ENCODE measurements around the gene TMEM259. TPM values are rescaled to one million over a fixed set of nuclear protein-coding genes. Genes with fewer than 3 reads are reported as not detected.

Gene TMEM259
- total RNA-seq, 4 donors from 2014 or later, result 47.4 to 164 (median 56.9) TPM

DNA sequence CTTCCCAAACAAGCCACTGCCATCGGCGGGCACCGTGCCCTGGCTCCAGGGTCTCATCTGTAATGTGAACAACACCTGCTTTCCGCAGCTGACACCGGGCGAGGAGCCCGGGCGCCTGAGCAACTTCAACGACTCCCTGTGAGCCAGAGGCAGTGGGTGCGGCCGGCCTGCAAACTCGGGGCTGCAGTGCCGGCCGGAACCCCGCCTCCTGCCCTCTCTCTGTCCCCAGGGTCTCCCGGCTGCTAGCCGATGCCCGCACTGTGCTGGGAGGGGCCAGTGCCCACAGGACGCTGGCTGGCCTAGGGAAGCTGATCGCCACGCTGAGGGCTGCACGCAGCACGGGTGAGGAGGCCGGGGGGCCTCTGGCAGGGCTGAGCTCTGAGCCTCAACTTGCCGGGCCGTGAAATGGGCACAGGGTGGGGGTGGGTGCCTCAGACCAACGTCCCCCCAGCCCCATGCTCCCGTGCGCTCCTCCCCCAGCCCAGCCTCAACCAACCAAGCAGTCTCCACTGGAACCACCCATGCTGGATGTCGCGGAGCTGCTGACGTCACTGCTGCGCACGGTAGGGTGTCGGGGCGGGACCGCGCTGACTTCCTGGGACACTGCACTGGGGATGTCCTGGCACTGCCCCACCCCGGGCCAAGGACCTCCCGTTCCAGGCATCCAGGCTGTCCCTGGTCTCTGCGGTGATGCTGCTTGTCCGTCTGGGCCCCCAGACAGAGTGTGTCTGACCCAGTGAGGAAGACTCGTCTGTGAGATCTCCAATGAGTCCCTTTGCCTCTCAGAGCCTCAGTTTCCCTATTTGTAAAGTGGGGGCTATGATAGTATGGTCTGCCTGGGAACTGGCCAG lies 21.1 kb upstream of the TMEM259 start:
- H3K27ac ChIP-seq, result no peak overlapping the region
- H3K9me3 ChIP-seq, result no peaks in the 10 kb centered on the region
- no peak overlapping the region for H3K4me3 ChIP-seq
- no peaks in the 10 kb centered on the region for H3K36me3 ChIP-seq
- H3K4me1 ChIP-seq, result peaks cover 0 to 19% of the 10 kb centered on the region in 2 donors
- no peak for TF ChIP-seq POLR2A (IDR thresholded peaks at IDR 0.05)
- H3K27me3 ChIP-seq, result peaks cover 12 to 15% of the 10 kb centered on the region in 2 donors
- intact Hi-C loops (cut with DNase I; ENCODE audit: low total_unique reads), result no loop called here
- DNase-seq, result no peak

GRCh38 chr19:1041272-1041834 lies 20.4 kb upstream of the TMEM259 start:
- Histone ChIP-seq H3K4me3 (no peak overlapping the region), H3K4me1 (peaks cover 0 to 19% of the 10 kb centered on the region in 2 donors), H3K27me3 (peaks cover 12 to 15% of the 10 kb centered on the region in 2 donors), H3K27ac (no peak overlapping the region), H3K36me3 (no peaks in the 10 kb centered on the region), H3K9me3 (no peaks in the 10 kb centered on the region)
- no peak for TF ChIP-seq POLR2A (IDR thresholded peaks at IDR 0.05)
- no peak for TF ChIP-seq CTCF (IDR thresholded peaks at IDR 0.05)
- intact Hi-C loops (cut with DNase I; ENCODE audit: low total_unique reads), result no loop called here
- DNase-seq, result no peak

DNA sequence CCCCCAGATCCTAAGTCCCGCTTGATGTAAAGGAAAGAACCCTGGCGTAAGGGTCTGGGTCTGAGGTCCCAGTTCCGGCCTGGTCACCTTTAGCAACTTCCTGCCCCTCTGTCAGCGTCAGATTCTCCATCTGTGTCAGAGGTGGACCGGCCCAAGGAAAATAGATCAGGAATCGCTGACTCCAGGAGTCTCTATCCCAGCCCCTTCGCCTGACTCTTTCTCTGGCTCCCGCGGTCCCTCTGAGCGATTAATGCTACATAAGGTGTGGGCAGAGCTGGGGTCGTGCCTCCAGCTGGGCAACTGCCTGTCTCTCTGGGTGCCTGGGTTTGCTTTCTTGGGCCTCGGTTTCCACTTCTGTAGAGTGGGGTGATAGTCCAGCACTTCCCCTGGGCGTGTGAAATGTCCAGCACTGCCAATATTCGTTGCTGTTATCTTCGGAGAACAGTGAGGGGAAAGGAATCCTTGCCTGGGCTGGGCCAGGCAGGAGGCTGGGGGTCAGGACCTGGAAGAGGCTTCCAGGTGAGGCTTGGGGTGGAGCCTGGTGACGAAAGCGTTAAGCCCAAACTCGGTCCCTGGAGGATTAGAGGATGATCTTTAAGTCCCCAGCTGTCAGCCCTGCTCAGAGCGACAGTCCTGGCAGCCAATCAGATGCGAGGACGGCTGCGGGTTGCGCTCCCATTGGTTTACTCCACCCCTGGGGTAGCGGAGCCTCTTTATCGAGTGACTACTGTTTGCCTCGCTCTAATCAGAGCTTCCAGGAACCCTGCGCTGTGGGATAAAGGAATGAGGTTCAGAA lies 19.8 kb upstream of the TMEM259 start:
- peaks cover 0 to 19% of the 10 kb centered on the region in 2 donors for H3K4me1 ChIP-seq
- H3K36me3 ChIP-seq, result no peaks in the 10 kb centered on the region
- H3K4me3 ChIP-seq, result peak overlapping the region; percentile 27 to 36
- no peak for TF ChIP-seq CTCF (IDR thresholded peaks at IDR 0.05)
- TF ChIP-seq POLR2A (IDR thresholded peaks at IDR 0.05), result no peak
- no peaks in the 10 kb centered on the region for H3K9me3 ChIP-seq
- no peak overlapping the region for H3K27ac ChIP-seq
- intact Hi-C loops (cut with DNase I; ENCODE audit: low total_unique reads), result no loop called here
- DNase-seq, result peak; percentile 74 to 76
- peaks cover 12 to 15% of the 10 kb centered on the region in 2 donors for H3K27me3 ChIP-seq

DNA sequence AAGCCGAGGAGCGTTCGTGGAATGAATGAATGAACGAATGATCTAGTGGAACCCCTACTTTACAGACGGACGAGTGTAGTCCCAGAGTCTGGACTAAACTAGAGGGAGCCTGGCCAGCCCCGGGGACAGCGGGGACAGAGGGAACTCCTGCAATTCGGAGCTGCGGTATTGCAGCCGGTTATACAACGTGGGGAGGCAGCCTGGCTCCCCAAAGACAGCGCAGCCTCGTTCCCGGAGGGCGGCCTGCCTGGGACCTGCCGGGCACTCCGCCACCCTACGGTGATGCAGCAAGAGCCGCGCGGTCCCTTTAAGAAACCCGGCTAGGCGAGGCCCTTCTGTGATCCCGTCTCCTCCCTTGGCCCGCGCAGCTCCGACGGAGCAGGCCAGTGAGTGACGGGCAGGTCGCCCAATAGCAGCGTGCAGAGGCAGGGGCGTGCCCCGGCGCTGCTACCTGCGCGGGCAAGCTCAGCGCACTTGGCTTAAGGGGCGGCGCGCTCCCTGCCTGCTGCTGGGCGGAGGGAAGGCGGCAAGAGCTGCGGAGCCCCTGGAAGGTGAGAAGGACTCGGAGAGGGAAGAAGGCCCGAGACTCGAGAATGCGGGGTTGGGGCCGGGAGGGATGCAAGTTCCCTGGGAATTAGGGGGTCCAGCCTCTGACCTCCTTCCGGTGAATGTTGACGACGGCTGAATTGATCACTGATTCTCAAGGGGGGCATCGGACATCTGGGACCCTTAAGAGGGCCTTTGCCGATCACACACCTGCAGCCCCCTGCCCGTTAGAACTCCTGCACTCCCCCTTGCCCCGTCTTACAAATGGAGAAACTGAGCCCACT lies 18.9 kb upstream of the TMEM259 start, which contains the start of gene ABCA7:
ABCA7 (plus strand) TSS at position 462 of the 830 bp plus-strand sequence. CDS start 1,255 bp downstream, outside the sequence.
- peak; percentile 96 to 97 for DNase-seq
- Histone ChIP-seq H3K27ac (no peak within 1 kb of the TSS), H3K36me3 (no peaks in the 10 kb centered on the region), H3K9me3 (no peaks in the 10 kb centered on the region), H3K27me3 (peaks cover 12 to 15% of the 10 kb centered on the region in 2 donors), H3K4me3 (peak within 1 kb of the TSS; percentile 27 to 36), H3K4me1 (peaks cover 0 to 19% of the 10 kb centered on the region in 2 donors)
- intact Hi-C loops (cut with DNase I; ENCODE audit: low total_unique reads), result loop anchor here (10.0 kb wide), 1 partner anchor 45 kb away; no protein-coding TSS in a partner anchor
- TF ChIP-seq POLR2A (IDR thresholded peaks at IDR 0.05), result peak; percentile 29
- peak in 2 of 4 experiments; percentile 9 to 38 for TF ChIP-seq CTCF (IDR thresholded peaks at IDR 0.05)
